ENCODE results near the gene JUND.

JUND gene

DNA sequence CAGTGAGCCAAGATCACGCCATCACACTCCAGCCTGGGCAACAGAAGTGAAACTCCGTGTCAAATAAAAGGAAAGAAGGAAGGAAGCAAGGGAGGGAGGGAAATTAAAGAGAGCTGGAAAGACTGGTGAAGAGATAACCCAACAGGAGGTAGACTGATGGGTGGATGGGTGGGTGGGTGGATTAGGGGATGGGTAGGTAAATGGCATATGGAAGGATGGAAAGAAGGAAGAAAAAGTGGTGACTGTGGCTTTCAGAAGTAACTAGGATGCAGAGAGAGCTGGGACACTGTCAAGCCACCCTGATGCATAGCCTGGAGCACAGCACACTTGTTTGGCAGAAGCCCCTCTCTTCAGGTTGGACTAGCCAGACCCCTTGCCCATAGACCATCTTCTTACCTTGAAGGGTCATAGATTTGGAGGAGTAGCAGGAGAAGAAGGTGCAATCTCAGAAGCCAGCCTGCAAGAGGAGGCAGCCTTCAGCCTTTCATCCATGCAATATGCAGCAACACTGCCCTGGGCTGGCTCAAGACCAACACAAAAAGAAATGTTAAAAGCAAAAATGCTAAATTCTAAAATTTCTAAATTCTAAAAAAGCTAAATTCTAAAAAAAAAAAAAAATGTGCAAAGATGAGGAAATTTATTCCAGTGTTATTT lies 12.2 kb downstream of the JUND start:
- DNase-seq (ENCODE audit: low spot score), result no peak

DNA sequence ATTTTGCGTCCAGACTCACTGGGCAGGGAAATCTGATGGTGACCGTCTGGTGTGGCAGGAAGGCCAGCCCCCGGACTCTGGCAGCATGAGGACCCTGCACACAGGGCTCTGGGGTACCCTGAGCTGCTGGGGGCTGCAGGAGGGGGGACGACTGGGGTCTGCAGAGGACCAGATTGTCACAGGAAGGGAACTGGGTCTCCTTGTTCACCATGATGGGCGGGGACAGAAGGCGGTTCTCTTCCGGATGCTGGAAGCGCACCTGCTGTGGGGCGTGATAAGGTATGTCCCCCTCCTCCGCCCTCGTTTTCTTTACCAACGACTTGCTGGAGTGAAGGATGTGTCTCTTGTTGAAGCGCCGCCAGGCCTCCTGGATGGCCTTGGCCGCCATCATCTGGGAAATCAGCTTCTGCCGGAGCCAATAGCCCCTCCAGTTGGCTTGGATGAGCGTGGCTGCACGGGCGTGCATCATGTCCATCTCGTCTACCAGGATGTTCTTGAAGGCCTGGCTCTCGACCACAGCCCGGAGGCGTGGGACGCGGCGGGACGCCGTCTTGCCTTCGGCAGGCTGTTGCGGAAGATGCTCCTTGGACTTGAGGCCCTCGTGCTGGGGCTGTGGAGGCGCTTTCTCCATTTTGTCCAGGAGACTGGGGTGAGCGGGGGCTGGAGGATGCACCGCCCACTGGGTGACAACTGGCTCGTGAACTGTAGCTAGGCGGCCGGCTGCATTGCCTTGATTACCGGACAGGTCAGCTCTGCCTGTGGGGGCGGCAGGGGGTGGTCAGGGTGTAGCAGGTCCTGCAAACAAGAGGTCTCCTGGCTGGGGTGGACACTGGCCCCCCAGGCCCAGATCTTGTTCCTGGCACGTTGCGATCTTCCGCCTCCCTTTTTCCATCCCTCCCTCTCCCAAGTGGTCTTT lies 14.4 kb downstream of the JUND start:
- no peak for DNase-seq (ENCODE audit: low spot score)

DNA sequence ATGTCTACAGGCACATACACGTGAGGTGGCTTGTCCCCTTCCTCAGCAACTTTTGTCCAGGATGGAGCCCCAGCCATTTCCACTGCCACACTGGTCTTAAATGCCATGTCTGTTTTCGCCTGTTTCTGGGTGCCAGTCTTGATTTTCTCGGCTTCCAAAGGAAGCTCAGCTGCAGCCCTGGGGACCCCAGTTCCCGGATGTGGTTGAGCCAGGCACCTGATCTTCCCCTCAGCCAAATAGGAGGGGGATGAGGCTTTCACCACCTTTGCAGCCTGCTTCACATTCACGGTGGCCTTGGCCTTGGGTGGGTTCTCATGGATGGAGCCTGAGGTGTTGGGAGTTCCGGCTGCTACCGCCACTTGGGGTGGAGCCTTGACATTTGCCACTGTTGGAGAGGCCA lies 15.8 kb downstream of the JUND start:
- no peak for DNase-seq (ENCODE audit: low spot score)

DNA sequence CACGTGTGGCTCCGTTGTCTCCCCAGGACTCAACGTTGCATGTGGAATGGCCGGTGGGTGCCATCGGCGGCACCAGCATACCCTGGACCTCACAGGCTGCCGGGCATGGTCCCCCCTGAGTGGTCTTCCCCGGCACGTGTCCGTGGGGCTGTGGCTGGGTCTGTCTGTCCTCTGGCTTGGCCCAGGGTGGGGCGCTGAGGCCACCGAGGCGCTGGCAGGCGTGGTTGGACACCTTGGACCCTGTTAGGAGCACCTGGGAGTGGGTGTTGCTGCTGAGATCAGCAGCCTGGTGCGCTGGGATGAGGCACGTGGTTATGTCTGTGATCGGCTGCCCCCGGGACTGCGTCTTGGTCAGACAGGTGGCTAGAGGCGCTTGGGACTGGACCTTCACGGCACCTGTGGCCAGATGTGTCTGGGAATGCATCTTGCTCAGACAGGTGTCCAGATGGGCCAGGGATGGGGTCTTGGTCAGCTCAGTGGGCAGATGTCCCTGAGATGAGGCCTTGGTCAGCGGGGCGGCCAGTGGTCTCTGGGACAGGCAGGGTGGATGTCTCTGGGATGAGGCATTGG lies 16.4 kb downstream of the JUND start:
- DNase-seq (ENCODE audit: low spot score), result no peak

DNA sequence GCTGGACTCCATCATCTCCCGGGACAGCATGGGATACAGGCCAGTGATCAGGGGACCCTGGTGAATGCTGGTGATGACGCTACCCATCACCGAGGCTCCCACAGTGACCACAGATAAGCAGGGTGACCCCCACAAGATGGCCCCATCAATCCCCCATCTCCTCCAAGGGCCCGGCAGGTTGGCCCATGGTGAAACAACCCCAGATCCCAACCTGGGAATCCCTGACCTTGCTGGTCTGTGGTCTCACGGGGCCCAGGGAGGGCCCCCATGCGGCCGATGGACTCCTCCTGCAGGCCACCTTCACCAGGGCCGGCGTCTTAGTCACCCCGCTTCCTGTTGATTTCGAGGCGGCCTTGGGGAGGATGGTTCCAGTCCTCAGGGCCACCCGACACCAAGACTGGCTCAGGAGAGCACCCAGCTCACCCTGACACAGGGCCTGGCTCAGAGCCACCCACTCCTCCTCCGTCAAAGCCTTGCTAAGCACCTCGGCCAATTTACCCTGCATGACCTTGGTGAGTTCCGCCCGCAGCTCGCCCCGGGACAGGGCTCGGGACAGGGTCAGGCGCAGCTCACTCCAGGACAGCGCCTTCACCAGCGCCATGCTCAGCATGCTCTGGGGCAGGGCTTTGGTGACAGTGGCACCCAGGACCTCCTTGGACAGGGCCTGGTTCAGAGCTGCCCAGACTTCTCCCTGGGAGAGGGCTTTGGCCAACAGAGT lies 17.1 kb downstream of the JUND start:
- DNase-seq (ENCODE audit: low spot score), result no peak

DNA sequence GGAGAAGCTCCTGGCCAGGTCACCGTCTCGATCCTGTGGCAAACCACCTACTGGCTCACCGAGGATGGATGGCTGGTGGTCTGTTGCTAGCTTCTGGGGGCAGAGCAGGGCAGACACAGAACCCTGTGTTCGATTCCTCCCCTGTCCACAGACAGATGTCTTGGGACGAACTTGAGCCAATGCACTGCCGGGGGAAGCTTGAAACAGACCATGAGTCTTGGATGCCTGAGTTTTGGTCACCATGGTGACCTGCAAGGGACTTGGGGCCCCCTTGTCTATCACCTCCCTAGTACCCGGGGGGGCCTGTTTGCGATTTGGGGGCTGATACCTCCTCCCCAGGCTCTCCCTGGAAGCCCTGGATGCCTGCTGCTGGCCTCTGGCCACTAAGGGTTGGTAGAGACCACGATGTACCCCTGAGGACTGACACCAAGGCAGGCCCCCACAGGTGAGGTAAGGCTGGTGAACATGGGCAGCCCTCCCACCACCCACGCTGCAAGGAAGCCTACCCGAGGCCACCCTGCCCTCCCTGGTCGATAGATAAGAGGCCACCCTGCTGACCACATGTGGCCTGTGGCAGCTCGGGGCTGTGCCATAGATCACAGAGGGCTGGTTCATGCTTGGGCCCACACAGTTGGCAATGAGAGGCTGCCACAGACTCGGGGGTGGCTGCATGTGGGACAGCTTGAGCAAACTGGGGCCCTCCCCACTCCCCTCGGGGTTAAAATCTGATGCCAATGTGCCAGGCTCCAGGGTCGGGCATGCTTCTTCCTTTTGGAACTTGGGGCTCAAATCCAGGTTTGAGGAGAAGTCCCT lies 17.9 kb downstream of the JUND start:
- DNase-seq (ENCODE audit: low spot score), result no peak

DNA sequence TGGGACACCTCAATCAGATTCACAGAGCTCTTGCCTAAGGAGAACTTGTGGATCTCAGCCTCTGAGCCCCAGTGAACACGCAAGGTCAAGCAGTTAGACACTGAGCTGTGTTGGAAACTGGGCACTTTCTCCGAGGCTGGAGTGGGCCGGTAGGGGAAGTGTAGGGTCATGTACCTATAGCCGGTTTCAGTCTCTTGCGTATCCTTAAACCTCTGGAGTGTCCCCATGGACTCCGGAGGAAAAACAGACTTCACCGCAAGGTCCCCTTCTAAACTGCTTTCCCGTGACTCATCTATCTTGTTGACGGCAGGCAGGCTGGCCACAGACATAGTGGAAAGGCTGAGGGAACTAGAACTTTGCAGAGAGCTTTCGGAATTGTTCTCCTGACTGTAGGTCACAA lies 18.5 kb downstream of the JUND start:
- DNase-seq (ENCODE audit: low spot score), result no peak

DNA sequence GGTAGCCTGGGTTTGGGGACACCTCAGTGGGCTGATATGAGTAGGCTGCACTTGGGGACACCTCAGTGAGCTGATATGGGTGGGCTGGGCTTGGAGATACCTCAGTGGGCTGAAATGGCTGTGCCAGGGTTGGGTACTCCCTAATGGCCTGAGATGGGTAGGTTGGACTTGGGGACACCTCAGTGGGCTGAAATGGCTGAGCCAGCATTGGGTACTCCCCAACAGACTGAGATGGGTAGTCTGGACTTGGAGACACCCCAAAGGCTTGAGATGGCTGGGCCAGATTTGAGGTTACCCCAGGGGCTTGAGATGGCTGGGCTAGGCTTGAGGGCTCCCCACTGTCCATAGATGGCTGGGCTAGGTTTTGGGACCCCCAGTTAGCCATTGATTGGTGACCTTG lies 19.3 kb downstream of the JUND start:
- no peak for DNase-seq (ENCODE audit: low spot score)

DNA sequence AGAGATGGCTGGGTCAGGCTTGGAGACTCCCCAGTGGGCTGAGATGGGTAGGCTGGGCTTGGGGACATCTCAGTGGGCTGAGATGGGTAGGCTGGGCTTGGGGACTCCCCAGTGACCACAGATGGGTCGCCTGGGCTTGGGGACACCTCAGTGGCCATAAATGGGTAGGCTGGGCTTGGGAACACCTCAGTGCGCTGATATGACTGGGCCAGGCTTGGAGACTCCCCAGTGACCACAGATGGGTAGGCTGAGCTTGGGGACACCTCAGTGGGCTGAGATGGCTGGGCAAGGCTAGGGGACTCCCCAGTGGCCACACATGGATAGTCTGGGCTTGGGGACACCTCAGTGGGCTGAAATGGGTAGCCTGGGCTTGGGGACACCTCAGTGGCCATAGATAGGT lies 19.9 kb downstream of the JUND start:
- DNase-seq (ENCODE audit: low spot score), result no peak

DNA sequence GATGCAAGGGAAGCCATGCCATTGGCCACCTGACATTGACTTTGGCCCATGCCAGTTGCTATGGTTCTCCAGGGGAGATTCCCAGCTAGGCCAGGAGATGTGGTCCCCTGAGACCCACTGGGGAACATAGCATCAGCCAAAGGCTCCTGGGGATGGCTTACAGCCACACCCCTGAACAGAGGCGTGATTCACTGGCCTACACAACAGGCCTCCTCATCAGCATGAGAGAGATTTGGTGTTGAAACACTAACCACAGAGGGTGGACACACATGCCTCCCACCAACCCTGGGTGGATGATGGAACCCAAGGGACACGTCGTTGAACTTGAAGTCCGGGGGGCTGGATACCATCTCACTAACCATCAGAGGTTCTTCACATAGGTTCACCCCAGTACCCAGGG lies 21.5 kb downstream of the JUND start:
- no peak for DNase-seq (ENCODE audit: low spot score)

DNA sequence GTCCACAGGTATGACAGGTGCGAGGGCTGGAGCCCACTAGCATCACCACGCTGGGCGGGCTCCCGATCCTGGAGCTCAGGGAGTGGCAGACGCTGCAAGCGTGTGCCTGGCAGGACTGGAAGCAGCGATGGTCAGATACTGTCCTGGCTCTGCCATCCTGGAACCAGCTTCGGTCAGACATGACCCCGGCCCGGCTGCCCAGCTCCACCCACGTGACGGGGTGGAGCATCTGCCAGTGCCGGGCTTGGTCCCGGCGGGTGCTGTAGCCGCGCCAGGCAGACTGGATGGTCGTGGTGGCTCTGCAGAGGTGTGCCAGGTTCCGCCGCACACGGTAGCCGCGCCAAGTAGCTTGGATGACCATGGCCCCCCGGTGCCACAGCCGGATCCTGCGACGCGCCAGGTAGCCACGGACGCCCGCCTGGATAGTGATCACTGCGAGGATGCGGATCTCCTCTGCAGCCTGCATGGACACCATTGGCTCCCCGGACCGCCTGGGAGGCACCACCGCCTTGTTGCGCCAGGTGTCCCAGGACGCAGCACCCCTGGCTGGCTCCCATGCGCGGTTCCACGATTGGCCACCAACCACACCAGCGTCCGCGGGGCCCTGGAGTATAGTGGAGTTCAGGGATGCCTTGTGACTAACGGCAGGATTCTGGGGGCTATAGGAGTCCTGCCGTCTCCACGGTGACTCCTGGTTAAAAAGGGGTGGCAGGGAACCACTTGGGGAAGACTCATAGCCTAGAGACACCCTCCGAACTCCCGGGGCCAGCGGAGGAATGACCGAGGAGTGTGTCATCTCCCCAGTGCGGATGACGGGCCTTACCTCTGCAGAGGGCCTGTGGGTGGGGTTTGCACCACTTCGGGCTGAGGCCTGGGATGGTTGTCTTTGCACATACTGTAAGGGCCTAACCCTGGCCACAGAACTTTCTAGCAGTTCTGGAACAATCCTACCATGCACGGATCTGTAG lies 23.6 kb downstream of the JUND start:
- DNase-seq (ENCODE audit: low spot score), result no peak

DNA sequence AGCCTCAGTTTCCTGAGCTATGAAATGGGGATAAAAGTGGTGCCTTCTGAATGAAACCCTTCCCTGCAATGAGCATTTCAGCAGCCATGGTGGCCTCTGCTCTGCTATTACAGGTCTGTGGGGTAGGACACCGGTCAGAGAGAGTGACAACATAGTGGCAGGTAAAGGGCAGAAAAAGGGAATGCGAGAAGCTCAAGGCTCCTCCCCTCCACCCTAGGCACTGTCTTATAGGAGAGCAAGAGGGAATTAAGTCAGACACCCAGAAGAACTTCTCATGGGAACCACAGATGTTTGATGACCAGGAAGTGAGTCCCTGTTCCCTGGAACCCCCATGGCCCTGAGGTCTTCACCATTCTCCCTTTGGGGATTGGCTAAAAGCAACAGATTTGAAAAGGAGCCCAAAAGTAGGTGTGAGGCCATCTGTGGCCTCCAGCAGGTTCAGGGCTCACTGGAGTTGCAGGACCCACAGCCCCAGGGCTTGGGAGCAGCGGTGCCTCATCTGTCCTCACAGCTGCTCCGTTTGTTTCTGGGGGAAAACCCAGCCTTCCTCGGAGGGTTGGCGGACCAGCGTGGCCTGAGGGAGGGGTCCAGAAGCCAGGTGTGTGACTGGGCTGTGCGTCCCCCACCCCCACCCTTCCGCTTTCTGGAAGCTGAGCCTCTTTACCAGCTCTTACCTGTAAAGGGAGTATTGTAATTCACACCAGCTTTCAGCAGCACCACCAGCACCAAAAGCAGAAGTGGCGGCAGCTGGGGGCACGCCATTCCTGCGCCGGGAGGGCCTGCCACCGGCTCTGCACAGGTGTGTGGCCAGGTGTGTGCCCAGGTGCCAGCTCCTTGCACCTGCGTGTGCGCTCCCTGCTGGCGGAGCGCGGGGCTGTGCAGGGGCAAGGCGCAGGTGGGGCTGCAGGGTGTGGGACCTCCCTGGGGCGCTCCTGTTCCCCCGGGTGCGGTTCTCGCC lies 26.6 kb downstream of the JUND start:
- no peak for DNase-seq (ENCODE audit: low spot score)

DNA sequence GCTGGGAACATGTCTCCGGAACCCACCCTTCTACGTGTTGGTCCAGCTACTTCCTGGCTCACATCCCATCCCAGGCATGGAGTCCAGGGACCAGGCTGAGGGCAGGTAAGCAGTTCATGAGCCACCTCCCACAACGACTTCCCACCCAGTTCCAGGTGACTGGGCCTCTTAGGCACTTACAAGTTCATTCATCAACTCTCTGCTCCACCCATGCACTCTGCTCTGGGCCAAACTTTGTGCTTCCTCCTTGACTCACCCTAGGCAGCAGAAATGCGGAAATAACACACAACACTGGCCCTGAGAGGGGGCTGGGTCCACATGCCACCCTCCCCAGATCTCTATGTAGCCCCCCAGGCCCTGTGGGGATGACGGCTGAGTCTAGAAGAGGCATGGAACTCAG lies 27.7 kb downstream of the JUND start:
- DNase-seq (ENCODE audit: low spot score), result no peak

DNA sequence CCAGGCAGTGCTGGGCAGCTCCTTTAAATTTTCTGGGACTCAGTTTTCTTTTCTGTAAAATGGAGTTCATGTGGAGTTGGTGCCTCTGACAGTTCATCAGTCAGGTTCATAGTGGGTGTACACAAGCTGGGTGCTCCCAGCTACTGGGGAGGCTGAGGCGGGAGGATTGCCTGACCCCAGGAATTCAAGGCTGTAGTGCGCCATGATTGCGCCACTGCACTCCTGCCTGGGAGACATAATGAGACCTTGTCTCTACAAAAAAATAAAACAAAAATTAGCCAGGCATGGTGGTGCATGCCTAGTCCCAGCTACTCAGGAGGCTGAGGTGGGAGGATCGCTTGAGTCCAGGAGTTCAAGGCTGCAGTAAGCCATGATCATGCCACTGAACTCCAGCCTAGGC lies 28.3 kb downstream of the JUND start:
- DNase-seq (ENCODE audit: low spot score), result no peak

DNA sequence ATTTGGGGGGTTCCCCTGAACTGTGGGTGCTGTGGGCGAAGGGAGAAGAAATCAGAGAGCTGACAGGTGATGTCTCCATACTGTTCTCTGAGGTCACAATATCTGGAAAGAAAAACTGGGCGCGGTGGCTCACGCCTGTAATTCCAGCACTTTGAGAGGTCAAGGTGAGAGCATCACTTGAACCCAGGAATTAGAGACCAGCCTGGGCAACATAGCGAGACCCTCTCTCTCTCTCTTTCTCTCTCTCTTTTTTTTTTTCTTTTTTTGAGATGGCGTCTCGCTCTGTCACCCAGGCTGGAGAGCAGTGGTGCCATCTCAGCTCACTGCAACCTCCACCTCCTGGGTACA lies 29.1 kb downstream of the JUND start:
- no peak for DNase-seq (ENCODE audit: low spot score)

DNA sequence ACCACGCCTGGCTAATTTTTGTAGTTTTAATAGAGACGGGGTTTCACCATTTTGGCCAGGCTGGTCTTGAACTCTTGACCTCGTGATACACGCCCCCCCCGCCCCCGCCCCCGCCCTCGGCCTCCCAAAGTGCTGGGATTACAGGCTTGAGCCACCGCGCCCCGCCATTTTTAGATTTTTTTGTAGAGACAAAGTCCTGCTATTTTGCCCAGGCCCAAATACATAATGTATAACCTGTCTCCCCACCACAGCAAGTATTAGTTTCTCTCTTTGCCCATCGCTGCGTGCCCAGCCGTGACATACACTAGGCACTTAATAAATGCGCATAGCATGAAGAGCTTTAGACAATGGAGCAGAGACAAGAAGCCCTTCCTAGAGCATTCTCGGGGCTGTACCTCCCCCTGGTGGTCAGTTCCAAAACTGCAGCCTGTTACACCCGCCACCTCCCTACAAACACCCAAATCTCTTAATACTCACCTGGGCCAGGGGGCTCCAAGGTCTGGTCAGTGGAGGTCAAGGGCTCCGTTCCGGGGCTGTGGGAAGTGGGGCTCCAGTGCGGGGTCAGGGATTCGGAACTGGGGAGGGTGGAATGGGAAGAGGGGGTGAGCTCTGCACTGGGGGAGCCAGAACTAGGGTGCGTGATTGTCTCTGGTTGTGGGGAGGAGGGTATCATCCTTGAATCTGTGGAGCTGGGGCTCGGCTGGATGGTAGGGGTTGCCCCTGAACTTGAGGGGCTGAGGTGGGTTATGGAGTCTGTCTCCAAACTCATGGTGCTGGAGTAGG lies 29.6 kb downstream of the JUND start:
- DNase-seq (ENCODE audit: low spot score), result peak; percentile 76

DNA sequence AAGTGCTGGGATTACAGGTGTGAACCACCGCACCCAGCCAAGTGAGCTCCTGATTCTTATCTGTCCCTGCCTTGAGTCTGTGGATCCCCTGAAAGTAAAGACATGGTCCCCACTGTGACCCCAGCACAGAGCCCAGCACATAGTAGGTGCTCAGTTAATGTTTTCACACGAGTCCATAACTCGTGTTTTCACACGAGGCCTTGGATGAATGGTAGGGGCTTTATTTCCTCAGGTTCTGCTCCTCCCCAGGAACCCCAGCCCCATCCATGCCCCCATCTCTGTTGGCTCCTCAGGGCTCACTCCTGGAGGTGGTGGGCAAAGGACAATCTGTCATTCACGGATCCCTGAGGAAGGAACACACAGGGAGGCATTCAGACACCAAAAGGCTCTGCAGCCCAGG lies 31.6 kb downstream of the JUND start:
- DNase-seq (ENCODE audit: low spot score), result no peak

DNA sequence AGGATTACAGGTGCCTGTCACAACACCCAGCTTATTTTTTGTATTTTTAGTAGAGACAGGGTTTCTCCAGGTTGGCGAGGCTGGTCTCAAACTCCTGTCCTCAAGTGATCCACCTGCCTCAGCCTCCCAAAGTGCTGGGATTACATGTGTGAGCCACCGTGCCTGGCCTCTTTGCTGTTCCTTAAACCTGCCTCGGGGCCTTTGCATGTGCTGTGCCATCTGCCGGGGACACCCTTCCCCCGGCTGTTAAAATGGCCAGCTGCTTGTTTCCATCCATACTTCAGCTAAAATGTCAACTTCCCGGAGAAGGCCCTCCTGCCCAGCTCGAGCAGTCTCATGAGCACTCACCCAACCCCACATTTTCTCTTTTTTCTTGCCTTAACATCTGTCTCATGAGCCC lies 36.1 kb downstream of the JUND start:
- no peak for DNase-seq (ENCODE audit: low spot score)

DNA sequence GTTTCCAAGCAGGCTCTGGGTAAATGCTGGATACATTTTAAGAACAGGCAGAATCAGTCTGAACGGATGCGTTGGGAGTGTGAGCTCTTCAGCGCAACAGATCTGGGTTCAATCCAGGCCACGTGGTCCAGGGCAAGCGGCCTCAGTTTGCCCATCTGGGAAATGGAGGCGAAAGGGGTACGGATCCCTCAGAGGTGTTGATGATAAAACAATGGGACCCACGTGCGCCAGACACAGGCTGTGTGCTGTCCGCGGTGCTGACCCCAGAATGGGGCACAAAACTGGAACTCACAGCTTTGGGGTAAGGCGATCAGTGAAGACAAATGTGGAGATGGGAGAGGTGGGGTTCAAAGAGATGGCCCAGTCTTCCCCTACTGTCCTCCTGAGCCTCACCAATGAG lies 42.1 kb downstream of the JUND start:
- DNase-seq (ENCODE audit: low spot score), result no peak
